Kidney glomerular epithelial cell (primary cell): ENCODE data around the gene B4GALT1.

ENCODE experiments used
- DNase-seq: peaks from one replicate; lab custom pipeline; 2025; lab: John Stamatoyannopoulos, UW

B4GALT1 gene

GRCh38 chr9:33123407-33124031 lies 43.6 kb downstream of the B4GALT1 start:
- no peak for DNase-seq

DNA sequence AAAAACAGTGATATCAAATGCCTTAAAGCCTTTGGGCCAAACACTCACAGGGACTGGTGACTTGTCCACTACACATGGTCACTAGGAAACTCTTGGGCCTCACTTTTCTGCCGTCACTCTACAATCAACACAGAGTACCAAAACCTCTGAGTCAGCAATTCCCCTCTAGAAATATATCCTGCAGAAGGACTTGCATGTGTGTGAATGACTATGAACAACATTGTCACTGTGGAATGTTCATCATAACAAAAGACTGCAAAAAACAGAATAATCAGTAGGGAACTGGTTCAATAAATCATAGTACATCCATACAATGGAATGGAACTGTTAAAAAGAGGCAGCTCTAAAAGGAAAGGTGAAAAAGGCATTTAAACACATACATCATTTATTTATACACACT lies 46.5 kb downstream of the B4GALT1 start:
- DNase-seq, result no peak

GRCh38 chr9:33117796-33118195 lies 49.3 kb downstream of the B4GALT1 start:
- DNase-seq, result no peak

- DNase-seq, result no peak
Measured at GRCh38 chr9:33117306-33117705, 49.8 kb downstream of the B4GALT1 start.

DNA sequence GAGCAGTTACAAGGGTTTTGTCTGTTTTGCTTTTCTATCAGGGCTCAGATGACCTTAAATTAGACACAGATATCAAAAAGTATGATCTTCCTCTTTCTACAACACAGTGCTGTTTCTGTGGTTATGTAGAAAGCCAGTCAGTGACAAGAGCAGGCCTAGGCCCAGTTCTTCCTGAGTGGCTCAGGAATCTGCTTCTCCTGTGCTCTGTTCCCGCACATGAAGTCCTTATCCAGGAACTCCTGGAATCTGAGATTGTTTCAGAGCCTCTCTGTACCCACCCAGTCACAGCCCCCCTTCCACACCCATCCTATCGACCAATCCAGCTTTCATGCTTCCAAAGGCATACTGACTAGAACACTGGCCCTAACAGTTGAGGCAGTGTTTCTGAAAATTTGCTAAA lies 50.3 kb downstream of the B4GALT1 start:
- DNase-seq, result no peak

- no peak for DNase-seq
Measured at GRCh38 chr9:33114746-33115145, 52.4 kb downstream of the B4GALT1 start.

DNA sequence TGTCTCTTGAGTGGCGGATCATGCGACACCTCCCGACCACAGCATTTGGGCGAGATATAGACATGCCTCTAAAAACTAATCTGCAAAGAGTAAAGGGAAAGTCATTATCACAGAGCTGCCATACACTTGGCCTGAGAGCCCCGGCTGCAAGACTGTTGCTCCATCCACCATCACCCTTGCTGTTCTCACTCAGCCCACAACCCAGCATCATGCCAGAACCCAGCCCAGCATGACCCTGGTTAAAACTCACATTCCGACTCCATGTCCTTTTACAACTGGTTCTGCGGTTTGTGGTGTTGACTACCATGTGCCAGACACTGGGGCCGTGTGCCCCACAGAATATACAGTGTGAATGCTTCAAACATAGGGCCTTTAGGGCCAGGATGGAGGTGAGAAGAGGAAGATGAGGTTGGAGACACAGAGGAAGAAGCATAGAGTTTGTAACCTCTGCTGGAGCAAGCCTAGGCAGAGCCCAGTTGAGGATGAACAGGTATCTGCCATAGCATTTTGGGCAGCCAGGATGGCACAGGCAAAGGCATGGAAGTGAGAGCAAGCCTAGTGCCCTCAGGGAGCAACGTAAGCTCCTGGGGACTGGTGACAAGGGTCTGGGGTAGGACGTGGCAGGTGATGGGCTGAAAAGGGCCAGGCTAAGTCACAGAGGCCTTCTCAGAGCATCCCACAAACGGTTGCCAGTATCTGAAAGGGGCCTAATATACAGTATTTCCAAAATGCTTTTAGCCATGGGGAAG lies 53.2 kb downstream of the B4GALT1 start:
- no peak for DNase-seq

DNA sequence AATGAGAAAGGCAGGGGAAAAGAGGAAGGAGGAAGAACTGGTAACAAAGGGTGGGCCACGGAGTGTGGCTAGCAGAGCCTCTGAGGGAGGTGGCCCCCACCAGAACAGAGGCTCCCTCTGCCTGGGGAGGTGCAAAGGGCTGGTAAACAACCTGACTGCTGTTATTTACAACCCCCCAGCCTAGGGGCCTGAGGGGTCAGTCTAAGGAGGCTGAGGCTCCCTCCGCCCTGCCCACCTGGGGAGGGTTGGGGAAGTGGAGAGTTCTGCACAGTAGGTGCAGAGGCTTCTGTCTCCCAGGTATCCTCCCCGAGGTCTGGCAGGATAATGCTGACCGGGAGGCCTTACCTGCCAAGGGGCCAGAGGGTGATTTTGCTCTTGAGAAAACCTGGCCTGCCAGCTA lies 55.0 kb downstream of the B4GALT1 start:
- no peak for DNase-seq

GRCh38 chr9:33111631-33112030 lies 55.5 kb downstream of the B4GALT1 start:
- no peak for DNase-seq

- DNase-seq, result no peak
Measured at GRCh38 chr9:33110686-33111085, 56.5 kb downstream of the B4GALT1 start.

- no peak for DNase-seq
Measured at GRCh38 chr9:33109850-33110595, 57.1 kb downstream of the B4GALT1 start.

- DNase-seq, result no peak
Measured at GRCh38 chr9:33109097-33109496, 58.0 kb downstream of the B4GALT1 start.

DNA sequence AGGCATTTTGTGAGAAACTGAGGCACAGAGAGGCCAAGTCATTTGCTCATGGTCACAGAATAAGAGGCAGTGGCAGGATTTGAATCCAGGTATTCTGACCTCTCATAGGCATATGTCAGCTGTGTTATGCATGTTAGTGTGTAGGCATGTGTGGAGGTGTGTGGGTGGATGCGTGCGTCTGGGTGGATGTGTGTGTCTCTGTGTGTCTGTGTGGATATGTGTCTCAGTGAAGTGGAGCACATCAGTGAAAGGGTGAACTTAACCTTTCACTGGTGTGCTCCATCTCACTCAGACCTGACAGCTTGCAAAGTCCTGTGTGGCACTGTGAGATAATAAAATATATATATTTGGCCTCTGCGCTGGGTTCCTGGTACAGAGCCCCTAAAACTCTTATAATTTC lies 58.7 kb downstream of the B4GALT1 start:
- no peak for DNase-seq

DNA sequence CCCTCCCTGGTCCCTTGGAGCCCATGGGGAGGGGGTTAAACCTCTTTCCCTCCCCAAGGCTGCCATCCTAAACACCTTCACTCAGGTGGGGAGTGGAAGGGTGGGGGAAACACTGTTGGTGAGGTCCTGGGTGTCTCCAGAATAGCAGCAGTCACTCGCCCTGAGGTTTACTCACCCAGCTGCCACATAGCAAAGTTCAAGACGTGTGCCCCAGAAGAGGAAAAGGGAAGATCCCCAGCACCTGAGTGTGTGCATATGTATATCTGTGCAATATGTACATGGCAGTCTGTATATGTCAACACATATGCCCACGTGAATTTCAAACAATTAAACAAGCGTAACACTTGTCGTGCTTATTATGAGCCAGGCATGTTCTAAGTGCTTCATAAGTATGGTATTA lies 59.4 kb downstream of the B4GALT1 start:
- no peak for DNase-seq

DNA sequence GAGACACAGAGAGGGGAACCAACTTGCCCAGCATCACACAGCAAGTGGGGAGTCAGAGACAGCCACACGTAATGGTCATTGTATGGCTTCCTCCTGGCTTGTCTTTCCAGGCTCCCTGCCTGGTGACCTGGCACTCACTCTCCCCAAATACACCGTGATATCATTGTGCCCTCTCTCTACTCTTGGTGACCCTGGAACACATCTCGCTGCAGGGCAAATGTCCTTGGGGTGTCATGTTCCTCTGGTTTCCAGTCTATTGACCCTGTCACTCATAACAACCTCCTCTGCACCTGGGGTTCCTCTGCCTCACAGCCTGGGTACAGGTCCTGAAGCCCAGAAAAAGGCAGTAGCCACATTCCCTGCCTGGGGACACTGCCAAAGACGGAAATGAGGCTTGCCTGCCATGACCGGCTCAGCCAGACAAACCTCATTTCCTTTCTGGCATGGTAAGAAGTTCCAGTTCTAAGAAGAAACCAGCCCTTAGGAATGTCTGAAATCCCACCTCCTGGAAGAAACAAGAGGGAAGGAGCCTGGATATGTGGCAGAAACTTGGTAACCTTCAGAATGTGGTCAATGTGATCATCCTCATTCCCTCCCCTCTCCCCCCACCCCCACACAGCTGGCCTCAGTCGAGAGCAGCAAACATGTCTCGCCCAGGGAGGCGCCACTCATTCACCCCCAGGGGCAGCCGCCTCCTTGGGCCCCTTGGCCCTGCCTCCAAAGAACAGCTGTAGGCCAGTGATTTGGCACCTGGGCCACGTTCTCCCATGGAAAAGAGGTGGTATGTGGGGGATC lies 60.1 kb downstream of the B4GALT1 start:
- peak; percentile 30 for DNase-seq

DNA sequence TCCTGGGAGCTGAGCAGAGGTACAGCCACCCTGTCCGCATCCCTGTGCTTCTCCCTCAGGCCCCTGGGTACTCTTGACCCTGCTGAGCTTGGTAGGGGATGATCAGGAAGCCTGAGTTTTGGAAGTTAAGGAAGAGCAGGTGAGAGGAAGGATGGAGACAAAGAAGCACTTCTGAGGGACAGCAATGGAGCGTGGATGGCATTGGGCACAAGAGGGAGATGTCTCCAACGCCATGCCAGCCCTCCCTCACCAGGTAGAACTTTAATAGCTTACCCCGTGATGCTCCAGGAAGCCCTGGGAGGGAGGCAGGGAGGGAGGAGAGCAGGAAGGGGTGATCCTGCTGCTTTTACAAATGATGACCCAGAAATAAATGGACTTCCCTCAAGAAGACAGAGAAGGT lies 60.8 kb downstream of the B4GALT1 start:
- no peak for DNase-seq

GRCh38 chr9:33105959-33106358 lies 61.2 kb downstream of the B4GALT1 start:
- DNase-seq, result no peak

DNA sequence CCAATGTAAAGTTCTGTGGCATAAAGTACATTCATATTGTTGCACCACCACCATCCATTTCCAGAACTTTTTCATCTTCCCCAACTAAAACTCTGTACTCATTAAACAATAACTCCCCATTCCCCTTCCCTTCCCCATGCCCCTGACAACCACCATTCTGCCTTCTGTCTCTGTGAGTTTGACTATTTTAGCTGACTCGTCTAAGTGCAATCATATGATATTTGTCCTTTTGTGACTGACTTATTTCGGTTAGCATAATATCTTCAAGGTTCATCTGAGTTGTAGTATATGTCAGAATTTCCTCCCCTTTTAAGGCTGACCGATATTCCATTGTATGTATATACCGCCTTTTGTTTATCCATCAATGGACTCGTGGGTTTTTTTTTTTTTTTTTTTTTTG lies 61.6 kb downstream of the B4GALT1 start:
- no peak for DNase-seq

- no peak for DNase-seq
Measured at GRCh38 chr9:33104401-33104800, 62.7 kb downstream of the B4GALT1 start.

GRCh38 chr9:33103501-33104281 lies 63.4 kb downstream of the B4GALT1 start:
- no peak for DNase-seq

DNA sequence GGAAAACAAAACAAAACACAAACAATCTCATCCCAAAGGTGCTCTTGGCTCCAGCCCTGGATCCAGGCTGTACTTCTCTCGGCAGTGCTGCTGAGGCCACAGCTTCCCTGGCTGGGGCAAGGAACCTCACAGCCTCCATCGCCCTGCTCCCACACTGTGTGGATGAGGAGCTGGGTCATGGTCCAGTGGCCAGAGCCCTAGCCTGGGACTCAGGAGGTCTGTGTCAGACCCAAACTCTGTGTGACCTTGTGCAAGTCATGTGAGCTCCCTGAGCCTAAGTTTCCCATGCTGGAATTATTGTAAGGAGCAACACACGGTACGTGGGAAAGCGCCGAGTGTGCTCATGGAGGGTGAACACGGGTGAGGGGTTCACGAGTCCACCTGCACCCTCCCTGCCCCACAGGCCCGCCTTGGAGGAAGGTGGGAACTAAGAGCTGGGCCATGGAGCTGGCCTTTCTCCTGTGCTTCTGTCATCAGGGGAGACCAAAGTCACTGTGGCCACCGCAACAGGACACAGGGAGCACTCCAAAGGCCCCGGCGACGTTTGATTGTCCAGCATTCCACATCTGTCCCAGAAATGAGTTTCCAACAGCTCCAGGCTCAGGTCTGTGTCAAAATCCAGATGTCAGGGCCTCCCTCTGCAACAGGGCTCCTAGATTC lies 64.5 kb downstream of the B4GALT1 start:
- no peak for DNase-seq
